ENCODE data around the gene GFOD2.

- no peak for TF ChIP-seq CTCF (conservative IDR thresholded peaks at IDR 0.05; ENCODE audit: low read length)
- TF ChIP-seq EZH2phosphoT487 (IDR thresholded peaks at IDR 0.05; ENCODE audit: borderline replicate concordance, low read depth, low read length) = no peak
Observed at GRCh38 chr16:67666032-67666551, 53.0 kb downstream of the GFOD2 start.

Data from OCI-LY7 (cell line).